Kidney epithelial cell (primary cell): Measurements from ENCODE around the gene LCORL. TPM values are rescaled to one million over a fixed set of nuclear protein-coding genes. Genes with fewer than 3 reads are reported as not detected.
A peak's percentile ranks its signal among the peaks of the same experiment; 100 is the strongest.

Experiments used
- DNase-seq: peaks from one replicate; pipeline ENCODE4 v3.0.0-alpha.2; 2010; ENCODE audit warnings: low read depth
- H3K27me3 ChIP-seq: 2 replicates; pipeline ENCODE4 v1.6.0; 2011; ENCODE audit warnings: low read length; ENCODE audit not compliant: control insufficient read depth, insufficient read depth
- H3K36me3 ChIP-seq: 2 replicates; pipeline ENCODE4 v1.5.1; 2011; ENCODE audit warnings: low read length; ENCODE audit not compliant: control insufficient read depth, insufficient read depth
- H3K4me3 ChIP-seq: 2 replicates; pipeline ENCODE4 v1.5.1; 2011; ENCODE audit warnings: low read depth, mild to moderate bottlenecking, control low read depth, low read length
- total RNA-seq: library from RNA; depleted of rRNA; stranded (reverse); fragments of >200 nt; gene quantifications from 2 replicates; pipeline ENCODE4 v1.2.3, GENCODE V29; 2015
- TF ChIP-seq, protein P1 (sequence below): IDR thresholded peaks from 2 replicates; pipeline ENCODE4 v1.5.1; 2011; ENCODE audit warnings: mild to moderate bottlenecking, moderate library complexity, low read length, control low read depth, inconsistent platforms; ENCODE audit not compliant: insufficient read depth, poor library complexity, severe bottlenecking

Gene LCORL
- total RNA-seq, 1 donor from 2014 or later, result 35.2 TPM

DNA sequence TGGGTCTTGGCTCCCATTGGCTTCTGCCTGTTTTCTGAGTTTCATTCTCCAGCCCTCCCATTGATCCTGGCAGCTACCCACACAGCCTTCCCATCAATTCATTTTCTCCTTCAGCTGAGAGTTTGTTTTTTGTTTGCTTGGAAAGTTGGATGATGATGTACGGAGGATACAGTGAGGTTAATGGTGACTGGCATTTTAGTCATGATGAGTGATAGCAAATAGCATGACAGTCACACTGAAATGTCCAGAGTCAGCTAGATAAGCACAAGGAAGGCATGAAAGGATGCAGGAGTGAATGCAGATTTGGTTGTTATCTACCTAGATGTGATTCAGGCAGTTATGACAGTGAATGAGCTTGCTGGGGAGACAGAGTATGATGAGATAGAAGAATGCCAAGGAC, 30.6 kb upstream of the LCORL start:
- TF ChIP-seq, protein P1, sequence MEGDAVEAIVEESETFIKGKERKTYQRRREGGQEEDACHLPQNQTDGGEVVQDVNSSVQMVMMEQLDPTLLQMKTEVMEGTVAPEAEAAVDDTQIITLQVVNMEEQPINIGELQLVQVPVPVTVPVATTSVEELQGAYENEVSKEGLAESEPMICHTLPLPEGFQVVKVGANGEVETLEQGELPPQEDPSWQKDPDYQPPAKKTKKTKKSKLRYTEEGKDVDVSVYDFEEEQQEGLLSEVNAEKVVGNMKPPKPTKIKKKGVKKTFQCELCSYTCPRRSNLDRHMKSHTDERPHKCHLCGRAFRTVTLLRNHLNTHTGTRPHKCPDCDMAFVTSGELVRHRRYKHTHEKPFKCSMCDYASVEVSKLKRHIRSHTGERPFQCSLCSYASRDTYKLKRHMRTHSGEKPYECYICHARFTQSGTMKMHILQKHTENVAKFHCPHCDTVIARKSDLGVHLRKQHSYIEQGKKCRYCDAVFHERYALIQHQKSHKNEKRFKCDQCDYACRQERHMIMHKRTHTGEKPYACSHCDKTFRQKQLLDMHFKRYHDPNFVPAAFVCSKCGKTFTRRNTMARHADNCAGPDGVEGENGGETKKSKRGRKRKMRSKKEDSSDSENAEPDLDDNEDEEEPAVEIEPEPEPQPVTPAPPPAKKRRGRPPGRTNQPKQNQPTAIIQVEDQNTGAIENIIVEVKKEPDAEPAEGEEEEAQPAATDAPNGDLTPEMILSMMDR, result no peak

DNA sequence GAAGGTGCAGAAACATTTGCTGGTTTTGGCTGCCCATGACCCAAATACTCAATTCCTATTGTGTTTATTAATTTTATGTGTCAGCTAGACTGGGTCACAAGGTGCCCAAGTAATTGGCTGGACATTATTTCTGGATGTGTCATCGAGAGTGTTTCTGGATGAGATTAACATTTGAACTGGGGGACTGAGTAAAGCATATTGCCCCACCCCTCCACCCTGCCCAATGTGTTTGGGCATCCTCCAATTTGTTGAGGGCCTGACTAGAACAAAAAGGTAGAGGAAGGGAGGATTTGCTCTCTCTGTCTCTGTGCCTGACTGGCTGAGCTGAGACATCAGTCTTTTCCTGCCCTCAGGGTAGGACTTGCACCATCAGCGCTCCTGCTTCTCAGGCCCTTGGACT, 29.7 kb upstream of the LCORL start:
- TF ChIP-seq, protein P1, result no peak
- Histone ChIP-seq H3K36me3 (no peaks in the 10 kb centered on the region), H3K27me3 (no peaks in the 10 kb centered on the region), H3K4me3 (no peak overlapping the region)
- DNase-seq, result no peak

More for the DNA sequence above, 30.6 kb upstream of the LCORL start:
- Histone ChIP-seq H3K27me3 (no peaks in the 10 kb centered on the region), H3K36me3 (no peaks in the 10 kb centered on the region), H3K4me3 (no peak overlapping the region)
- DNase-seq, result no peak

DNA sequence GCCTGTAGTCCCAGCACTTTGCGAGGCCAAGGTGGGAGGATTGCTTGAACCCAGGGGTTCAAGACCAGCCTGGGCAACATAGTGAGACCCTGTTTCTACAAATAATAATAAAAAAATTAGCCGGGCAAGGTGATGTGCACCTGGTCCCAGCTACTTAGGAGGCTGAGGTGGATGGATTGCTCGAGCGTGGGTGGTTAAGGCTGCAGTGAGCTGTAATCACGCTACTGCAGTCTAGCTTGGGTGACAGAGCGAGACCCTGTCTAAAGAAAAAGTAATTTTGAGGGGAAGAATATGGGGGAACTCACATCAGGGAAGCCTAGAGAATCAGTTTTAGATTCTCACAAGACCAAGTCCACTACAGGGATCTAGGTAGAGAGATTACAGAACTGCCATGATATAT, 28.9 kb upstream of the LCORL start:
- Histone ChIP-seq H3K4me3 (no peak overlapping the region), H3K27me3 (no peaks in the 10 kb centered on the region), H3K36me3 (no peaks in the 10 kb centered on the region)
- no peak for DNase-seq
- TF ChIP-seq, protein P1, result no peak

DNA sequence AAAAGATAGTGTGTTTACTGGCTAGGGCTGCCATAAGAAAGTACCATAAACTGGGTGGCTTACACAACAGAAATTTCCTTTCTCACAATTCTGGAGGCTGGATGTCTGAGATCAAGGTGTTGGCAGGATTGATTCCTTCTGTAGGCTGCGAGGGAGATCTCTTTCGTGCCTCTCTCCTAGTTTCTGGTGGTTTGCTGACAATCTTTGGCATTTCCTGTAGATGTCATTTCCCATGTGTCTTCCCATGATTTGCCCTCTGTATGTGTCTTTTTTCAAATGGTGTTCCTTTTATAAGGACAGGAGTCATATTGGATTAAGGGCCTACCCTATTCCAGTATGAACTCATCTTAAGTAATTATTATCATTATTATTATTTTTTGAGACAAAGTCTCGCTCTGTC, 27.9 kb upstream of the LCORL start:
- DNase-seq, result no peak
- no peak overlapping the region for H3K4me3 ChIP-seq
- H3K36me3 ChIP-seq, result no peaks in the 10 kb centered on the region
- TF ChIP-seq, protein P1, result no peak
- H3K27me3 ChIP-seq, result no peaks in the 10 kb centered on the region

DNA sequence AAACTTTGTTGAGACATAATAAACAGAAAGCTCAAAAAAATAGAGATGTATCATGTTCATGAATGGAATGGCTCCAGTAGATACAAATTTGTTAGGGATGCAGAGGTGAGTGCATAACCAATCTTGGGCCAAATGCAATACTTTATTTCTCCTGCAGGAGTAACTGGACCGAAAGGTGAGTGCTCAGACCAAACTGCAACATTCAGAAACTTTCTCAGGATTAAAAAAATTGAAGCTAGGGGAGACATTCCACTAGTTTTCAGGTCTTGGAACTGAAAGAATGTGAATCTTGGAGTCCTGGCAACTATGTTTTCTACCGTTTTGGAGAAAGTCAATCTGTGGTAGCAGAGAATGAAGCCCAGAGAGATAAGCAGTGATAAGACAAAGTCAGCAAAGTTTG, 21.2 kb upstream of the LCORL start:
- Histone ChIP-seq H3K36me3 (no peaks in the 10 kb centered on the region), H3K27me3 (no peaks in the 10 kb centered on the region), H3K4me3 (no peak overlapping the region)
- DNase-seq, result no peak
- TF ChIP-seq, protein P1, result peak; percentile 9

DNA sequence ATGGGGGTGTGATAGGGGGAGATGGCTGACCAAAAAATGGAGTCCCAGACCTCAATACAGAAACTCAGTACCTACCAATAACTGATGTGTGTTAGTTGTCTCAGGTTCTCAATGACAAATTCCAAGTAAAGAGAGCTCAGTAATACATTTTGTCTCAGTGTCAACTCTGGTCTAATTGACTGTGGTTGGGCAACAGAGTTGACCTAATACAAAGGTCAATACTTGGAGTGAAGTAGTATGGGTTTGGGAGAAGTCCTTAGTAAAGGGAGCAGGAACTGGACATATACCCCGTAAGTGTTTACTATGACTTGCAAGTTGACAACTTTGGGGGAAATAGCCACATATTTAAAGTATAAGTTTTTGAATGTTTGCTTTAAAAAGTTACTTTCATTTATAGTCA, 20.5 kb upstream of the LCORL start:
- Histone ChIP-seq H3K4me3 (no peak overlapping the region), H3K27me3 (no peaks in the 10 kb centered on the region), H3K36me3 (no peaks in the 10 kb centered on the region)
- TF ChIP-seq, protein P1, result no peak
- no peak for DNase-seq
